Activated CD4-positive, alpha-beta T cell treated with anti-CD3 and anti-CD28 coated beads, Interleukin-2, amount 10 ng/mL, durations not matched to agents 7 days and 5 days (primary cell): ENCODE measurements around the gene SLX9. TPM values are rescaled to one million over a fixed set of nuclear protein-coding genes. Genes with fewer than 3 reads are reported as not detected.
A peak's percentile ranks its signal among the peaks of the same experiment; 100 is the strongest.

Experiments
- CTCF ChIA-PET: fragments of 350-600 bp; sonication (Branson Sonifier 250); formaldehyde crosslinking; loops from one replicate; lab custom pipeline; 2021; ENCODE audit warnings: antibody characterized with exemption; lab: Charles Lee
- POLR2A ChIA-PET: fragments of 350-600 bp; sonication (Branson Sonifier 250); formaldehyde crosslinking; loops from one replicate; lab custom pipeline; 2021; ENCODE audit warnings: antibody characterized with exemption; lab: Charles Lee
- DNase-seq: peaks from one replicate; pipeline ENCODE4 v3.0.0-alpha.2; 2020
- H3K27ac Mint-ChIP-seq: one replicate; pipeline ENCODE4 v1.8.0; 2021; ENCODE audit warnings: mild to moderate bottlenecking, moderate library complexity, mixed read lengths
- H3K27me3 Mint-ChIP-seq: one replicate; pipeline ENCODE4 v1.8.0; 2021; ENCODE audit warnings: mixed read lengths
- H3K36me3 Mint-ChIP-seq: one replicate; pipeline ENCODE4 v1.8.0; 2021; ENCODE audit warnings: low read depth, mixed read lengths
- H3K4me1 Mint-ChIP-seq: one replicate; pipeline ENCODE4 v1.8.0; 2021; ENCODE audit warnings: mixed read lengths
- H3K4me3 Mint-ChIP-seq: one replicate; pipeline ENCODE4 v1.8.0; 2021; ENCODE audit warnings: mild to moderate bottlenecking, moderate library complexity, mixed read lengths
- H3K9me3 Mint-ChIP-seq: one replicate; pipeline ENCODE4 v1.8.0; 2021; ENCODE audit warnings: mixed read lengths
- total RNA-seq, 2 experiments: library from RNA; stranded (reverse); gene quantifications; one replicate each; pipeline ENCODE4 v1.2.3, GENCODE V29; 2021

SLX9 gene
- total RNA-seq, 2 experiments from 2014 or later, result 32.7 to 39.8 TPM

GRCh38 chr21:44897326-44898010 is 42.4 kb upstream of the SLX9 start:
- Mint-ChIP-seq H3K27ac (peak overlapping the region; percentile 31), H3K4me1 (peaks cover 19% of the 10 kb centered on the region), H3K4me3 (no peak overlapping the region), H3K9me3 (no peaks in the 10 kb centered on the region), H3K36me3 (peaks cover 56% of the 10 kb centered on the region), H3K27me3 (no peaks in the 10 kb centered on the region)
- ChIA-PET POLR2A (no interaction called here), CTCF (interaction anchor here (1.2 to 7.3 kb wide), 5 partner anchors 9 to 22 kb away, joined by 3 to 39 read pairs (median 5); no protein-coding TSS in a partner anchor)
- no peak for DNase-seq

- DNase-seq, result no peak
- Mint-ChIP-seq H3K9me3 (peaks cover 2% of the 10 kb centered on the region), H3K4me1 (peaks cover 14% of the 10 kb centered on the region), H3K27me3 (no peaks in the 10 kb centered on the region), H3K27ac (peak overlapping the region; percentile 31), H3K4me3 (no peak overlapping the region), H3K36me3 (peaks cover 58% of the 10 kb centered on the region)
- ChIA-PET CTCF (interaction anchor here (1.2 to 7.3 kb wide), 4 partner anchors 9 to 21 kb away, joined by 3 to 39 read pairs (median 5); no protein-coding TSS in a partner anchor), POLR2A (no interaction called here)
Measured at GRCh38 chr21:44898011-44898488, 41.8 kb upstream of the SLX9 start.

- Mint-ChIP-seq H3K4me3 (no peak overlapping the region), H3K4me1 (peaks cover 7% of the 10 kb centered on the region), H3K9me3 (peaks cover 2% of the 10 kb centered on the region), H3K36me3 (peaks cover 64% of the 10 kb centered on the region), H3K27ac (no peak overlapping the region), H3K27me3 (no peaks in the 10 kb centered on the region)
- CTCF ChIA-PET, result interaction anchor here (1.8 to 1.9 kb wide), 2 partner anchors 17 to 20 kb away, joined by 5 read pairs; no protein-coding TSS in a partner anchor
- POLR2A ChIA-PET, result no interaction called here
- DNase-seq, result no peak
Measured at GRCh38 chr21:44898851-44899767, 40.7 kb upstream of the SLX9 start.

GRCh38 chr21:44899768-44900558 is 39.9 kb upstream of the SLX9 start:
- H3K4me3 Mint-ChIP-seq, result no peak overlapping the region
- H3K36me3 Mint-ChIP-seq, result peaks cover 68% of the 10 kb centered on the region
- H3K4me1 Mint-ChIP-seq, result peaks cover 12% of the 10 kb centered on the region
- peaks cover 2% of the 10 kb centered on the region for H3K9me3 Mint-ChIP-seq
- H3K27me3 Mint-ChIP-seq, result no peaks in the 10 kb centered on the region
- no peak overlapping the region for H3K27ac Mint-ChIP-seq
- CTCF ChIA-PET, result interaction anchor here (0.8 kb wide), 1 partner anchor 16 kb away, joined by 3 read pairs; no protein-coding TSS in a partner anchor
- no peak for DNase-seq
- POLR2A ChIA-PET, result no interaction called here

- peak overlapping the region; percentile 74 for H3K27ac Mint-ChIP-seq
- POLR2A ChIA-PET, result no interaction called here
- CTCF ChIA-PET, result interaction anchor here (0.8 to 1.1 kb wide), 2 partner anchors 7 to 16 kb away, joined by 3 read pairs; no protein-coding TSS in a partner anchor
Measured at GRCh38 chr21:44900559-44901251, 39.1 kb upstream of the SLX9 start.

GRCh38 chr21:44901391-44902074 is 38.3 kb upstream of the SLX9 start:
- ChIA-PET POLR2A (no interaction called here), CTCF (interaction anchor here (1.1 kb wide), 1 partner anchor 8 kb away, joined by 3 read pairs; no protein-coding TSS in a partner anchor)
- DNase-seq, result no peak
- peaks cover 15% of the 10 kb centered on the region for H3K4me1 Mint-ChIP-seq
- H3K27me3 Mint-ChIP-seq, result no peaks in the 10 kb centered on the region
- peaks cover 2% of the 10 kb centered on the region for H3K9me3 Mint-ChIP-seq
- no peak overlapping the region for H3K27ac Mint-ChIP-seq
- H3K36me3 Mint-ChIP-seq, result peaks cover 67% of the 10 kb centered on the region
- H3K4me3 Mint-ChIP-seq, result no peak overlapping the region

More at GRCh38 chr21:44900559-44901251, 39.1 kb upstream of the SLX9 start:
- peaks cover 2% of the 10 kb centered on the region for H3K9me3 Mint-ChIP-seq
- DNase-seq, result no peak
- no peak overlapping the region for H3K4me3 Mint-ChIP-seq
- peaks cover 12% of the 10 kb centered on the region for H3K4me1 Mint-ChIP-seq
- peaks cover 69% of the 10 kb centered on the region for H3K36me3 Mint-ChIP-seq
- H3K27me3 Mint-ChIP-seq, result no peaks in the 10 kb centered on the region

GRCh38 chr21:44902268-44903049 is 37.4 kb upstream of the SLX9 start:
- Mint-ChIP-seq H3K4me1 (peaks cover 17% of the 10 kb centered on the region), H3K27ac (peak overlapping the region; percentile 19), H3K9me3 (peaks cover 2% of the 10 kb centered on the region), H3K4me3 (no peak overlapping the region), H3K36me3 (peaks cover 67% of the 10 kb centered on the region), H3K27me3 (no peaks in the 10 kb centered on the region)
- POLR2A ChIA-PET, result no interaction called here
- no peak for DNase-seq
- CTCF ChIA-PET, result no interaction called here

- Mint-ChIP-seq H3K27ac (no peak overlapping the region), H3K9me3 (peaks cover 2% of the 10 kb centered on the region), H3K4me1 (peaks cover 16% of the 10 kb centered on the region), H3K36me3 (peaks cover 65% of the 10 kb centered on the region), H3K27me3 (no peaks in the 10 kb centered on the region), H3K4me3 (no peak overlapping the region)
- no peak for DNase-seq
- ChIA-PET POLR2A (no interaction called here), CTCF (no interaction called here)
Measured at GRCh38 chr21:44903050-44903685, 36.7 kb upstream of the SLX9 start.

GRCh38 chr21:44903689-44904088 is 36.1 kb upstream of the SLX9 start:
- DNase-seq, result no peak
- H3K36me3 Mint-ChIP-seq, result peaks cover 63% of the 10 kb centered on the region
- peaks cover 2% of the 10 kb centered on the region for H3K9me3 Mint-ChIP-seq
- ChIA-PET CTCF (no interaction called here), POLR2A (no interaction called here)
- H3K27ac Mint-ChIP-seq, result no peak overlapping the region
- H3K27me3 Mint-ChIP-seq, result no peaks in the 10 kb centered on the region
- H3K4me1 Mint-ChIP-seq, result peaks cover 16% of the 10 kb centered on the region
- no peak overlapping the region for H3K4me3 Mint-ChIP-seq

GRCh38 chr21:44904141-44904923 is 35.5 kb upstream of the SLX9 start:
- no peaks in the 10 kb centered on the region for H3K27me3 Mint-ChIP-seq
- H3K36me3 Mint-ChIP-seq, result peaks cover 68% of the 10 kb centered on the region
- H3K4me1 Mint-ChIP-seq, result peaks cover 22% of the 10 kb centered on the region
- DNase-seq, result no peak
- ChIA-PET CTCF (no interaction called here), POLR2A (no interaction called here)
- peak overlapping the region; percentile 2 for H3K27ac Mint-ChIP-seq
- H3K4me3 Mint-ChIP-seq, result no peak overlapping the region
- H3K9me3 Mint-ChIP-seq, result peaks cover 2% of the 10 kb centered on the region
